Neutrophil (primary cell): ENCODE data around the gene MYMK.

Experiments used
- H3K27ac ChIP-seq: fragments of 200-600 bp; sonication (generic); 2 replicates; pipeline ENCODE4 v1.5.1; 2016; ENCODE audit warnings: mild to moderate bottlenecking, moderate library complexity
- H3K27me3 ChIP-seq: fragments of 200-600 bp; sonication (generic); 2 replicates; pipeline ENCODE4 v1.6.0; 2016; ENCODE audit warnings: mild to moderate bottlenecking
- H3K36me3 ChIP-seq: fragments of 200-600 bp; sonication (generic); 2 replicates; pipeline ENCODE4 v1.5.1; 2017
- H3K4me1 ChIP-seq, 2 experiments: fragments of 200-600 bp in 1 of 2; sonication (generic) in 1 of 2; 1 replicate in 1 of 2; 2 replicates in 1 of 2; pipeline versions ENCODE4 v1.5.1 to v1.6.1; 2013 to 2016; ENCODE audit warnings: low read depth in 1 of 2, low read length in 1 of 2, mild to moderate bottlenecking in 1 of 2, moderate library complexity in 1 of 2; ENCODE audit not compliant: control insufficient read depth in 1 of 2, insufficient read depth in 1 of 2
- H3K4me3 ChIP-seq, 2 experiments: fragments of 200-600 bp in 1 of 2; sonication (generic) in 1 of 2; 1 replicate in 1 of 2; 2 replicates in 1 of 2; pipeline ENCODE4 v1.5.1; 2013 to 2016; ENCODE audit warnings: low read depth in 1 of 2, low read length in 1 of 2, mild to moderate bottlenecking in 1 of 2, moderate library complexity in 1 of 2
- H3K9me3 ChIP-seq: fragments of 200-600 bp; sonication (generic); 2 replicates; pipeline ENCODE4 v1.5.1; 2016
- TF ChIP-seq, protein P1 (sequence below): fragments of 200-600 bp; sonication (generic); IDR thresholded peaks from 2 replicates; pipeline ENCODE4 v1.5.1; 2016; ENCODE audit warnings: antibody characterized with exemption

The MYMK gene

GRCh38 chr9:133511607-133512006 lies 13.2 kb downstream of the MYMK start:
- Histone ChIP-seq H3K27me3 (peaks cover 41% of the 10 kb centered on the region), H3K4me1 (no peaks in the 10 kb centered on the region), H3K27ac (no peak overlapping the region), H3K9me3 (no peaks in the 10 kb centered on the region), H3K4me3 (no peak overlapping the region), H3K36me3 (no peaks in the 10 kb centered on the region)
- TF ChIP-seq, protein P1, sequence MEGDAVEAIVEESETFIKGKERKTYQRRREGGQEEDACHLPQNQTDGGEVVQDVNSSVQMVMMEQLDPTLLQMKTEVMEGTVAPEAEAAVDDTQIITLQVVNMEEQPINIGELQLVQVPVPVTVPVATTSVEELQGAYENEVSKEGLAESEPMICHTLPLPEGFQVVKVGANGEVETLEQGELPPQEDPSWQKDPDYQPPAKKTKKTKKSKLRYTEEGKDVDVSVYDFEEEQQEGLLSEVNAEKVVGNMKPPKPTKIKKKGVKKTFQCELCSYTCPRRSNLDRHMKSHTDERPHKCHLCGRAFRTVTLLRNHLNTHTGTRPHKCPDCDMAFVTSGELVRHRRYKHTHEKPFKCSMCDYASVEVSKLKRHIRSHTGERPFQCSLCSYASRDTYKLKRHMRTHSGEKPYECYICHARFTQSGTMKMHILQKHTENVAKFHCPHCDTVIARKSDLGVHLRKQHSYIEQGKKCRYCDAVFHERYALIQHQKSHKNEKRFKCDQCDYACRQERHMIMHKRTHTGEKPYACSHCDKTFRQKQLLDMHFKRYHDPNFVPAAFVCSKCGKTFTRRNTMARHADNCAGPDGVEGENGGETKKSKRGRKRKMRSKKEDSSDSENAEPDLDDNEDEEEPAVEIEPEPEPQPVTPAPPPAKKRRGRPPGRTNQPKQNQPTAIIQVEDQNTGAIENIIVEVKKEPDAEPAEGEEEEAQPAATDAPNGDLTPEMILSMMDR = no peak

- TF ChIP-seq, protein P1 = no peak
- Histone ChIP-seq H3K4me3 (no peak overlapping the region), H3K27ac (no peak overlapping the region), H3K4me1 (no peaks in the 10 kb centered on the region), H3K9me3 (no peaks in the 10 kb centered on the region), H3K27me3 (peaks cover 41% of the 10 kb centered on the region), H3K36me3 (no peaks in the 10 kb centered on the region)
Observed at GRCh38 chr9:133510926-133511505, 13.7 kb downstream of the MYMK start.

DNA sequence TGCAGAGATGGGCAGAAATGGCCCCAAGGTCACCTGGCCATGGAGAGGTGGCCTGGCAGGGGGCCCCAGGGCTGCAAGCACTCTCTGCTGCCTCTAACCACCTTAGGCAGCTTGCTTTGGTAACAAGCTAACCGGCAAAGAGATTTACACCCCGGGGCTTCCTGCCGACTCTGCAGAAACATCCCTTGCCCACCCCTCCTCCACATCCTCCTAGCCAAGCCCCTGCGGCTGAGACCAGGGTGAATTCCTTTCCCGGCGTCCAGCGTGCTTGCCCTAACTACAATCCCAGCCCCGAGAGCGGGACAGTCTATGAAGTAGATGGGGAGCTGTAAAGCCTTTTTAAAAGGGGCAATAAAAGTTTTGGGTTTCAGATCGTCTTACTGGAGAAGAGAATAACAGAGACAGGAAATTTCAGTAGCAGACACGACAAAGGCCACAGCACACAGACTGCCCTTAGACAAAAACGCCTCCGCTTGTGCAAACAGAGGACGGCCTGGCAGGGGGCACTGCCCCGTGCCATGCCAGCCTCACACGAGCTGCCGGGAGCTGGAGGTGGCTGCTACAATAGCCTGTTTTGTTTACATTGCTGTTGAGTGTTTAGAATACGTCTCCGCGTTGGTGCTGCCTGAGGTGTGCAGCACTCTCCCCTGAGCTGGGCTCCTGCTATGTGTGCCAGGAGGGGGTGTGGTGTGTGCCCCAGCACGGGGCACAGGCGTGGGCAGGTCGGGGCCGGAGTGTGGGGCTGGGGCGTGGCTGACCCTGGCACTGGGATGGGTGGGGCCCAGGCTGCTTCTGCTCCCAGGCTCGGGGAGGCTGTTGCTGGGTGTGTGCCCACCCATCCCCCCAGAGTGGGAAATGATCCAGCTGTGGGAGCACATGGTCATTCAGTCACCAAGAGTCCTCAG lies 15.3 kb downstream of the MYMK start:
- Histone ChIP-seq H3K36me3 (no peaks in the 10 kb centered on the region), H3K27me3 (peaks cover 41% of the 10 kb centered on the region), H3K27ac (no peak overlapping the region), H3K4me3 (no peak overlapping the region), H3K4me1 (no peaks in the 10 kb centered on the region), H3K9me3 (no peaks in the 10 kb centered on the region)
- TF ChIP-seq, protein P1 = no peak

DNA sequence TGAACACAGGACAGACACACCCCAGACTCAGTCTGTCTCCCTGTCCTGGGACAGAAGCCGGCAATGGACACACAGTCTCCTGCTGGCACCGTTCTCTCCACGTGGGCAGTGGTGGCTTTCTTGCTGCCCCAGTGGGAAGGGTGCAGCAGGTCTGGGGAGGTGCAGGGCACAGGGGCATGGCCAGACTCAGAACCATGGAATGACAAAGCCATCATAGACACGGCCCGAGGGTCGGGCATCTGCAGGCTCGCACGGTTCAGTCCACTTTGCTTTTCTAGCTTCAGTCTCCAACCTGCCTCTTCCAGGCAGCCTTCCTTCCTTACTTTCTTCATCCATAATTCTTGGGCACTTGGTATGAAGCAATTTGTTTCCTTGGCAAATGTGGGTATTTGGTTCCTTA lies 16.7 kb downstream of the MYMK start:
- H3K9me3 ChIP-seq = no peaks in the 10 kb centered on the region
- H3K27me3 ChIP-seq = peaks cover 41% of the 10 kb centered on the region
- TF ChIP-seq, protein P1 = no peak
- H3K27ac ChIP-seq = no peak overlapping the region
- H3K4me1 ChIP-seq = no peaks in the 10 kb centered on the region
- no peaks in the 10 kb centered on the region for H3K36me3 ChIP-seq
- H3K4me3 ChIP-seq = no peak overlapping the region

DNA sequence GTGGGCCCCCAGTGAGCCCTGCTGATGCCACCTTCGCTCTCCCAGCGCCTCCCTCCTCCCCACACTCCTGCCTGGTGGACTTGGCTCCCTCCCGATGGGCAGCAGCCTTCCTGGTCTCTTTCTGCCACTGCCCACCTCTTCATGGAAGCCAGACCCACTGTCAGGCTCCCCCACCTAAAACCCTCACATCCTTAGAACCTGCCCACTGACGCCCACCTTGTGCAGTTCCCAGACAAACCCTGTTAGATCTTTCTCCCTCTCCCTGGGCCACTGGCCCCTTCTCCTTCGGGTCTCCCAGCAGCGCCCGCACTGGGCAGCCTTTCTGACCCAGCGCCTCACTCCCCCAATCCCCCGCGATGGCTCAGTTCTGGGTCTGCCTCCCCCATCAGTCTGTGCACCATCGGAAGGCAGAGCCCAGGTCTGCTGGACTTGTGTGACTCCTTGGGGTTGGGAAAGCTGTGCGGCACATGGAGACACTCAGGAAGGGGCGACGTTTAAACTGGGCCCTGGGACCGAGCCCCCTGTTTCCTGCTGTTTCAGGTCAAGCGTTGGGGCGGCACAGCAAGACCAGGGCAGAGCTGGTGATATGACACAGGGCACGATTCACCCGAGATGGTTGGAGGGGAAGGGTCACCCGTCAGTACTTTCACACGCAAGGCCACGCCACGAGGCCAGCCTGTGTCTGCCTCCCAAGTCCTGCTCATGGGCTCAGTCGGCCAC lies 17.4 kb downstream of the MYMK start:
- Histone ChIP-seq H3K27ac (no peak overlapping the region), H3K4me3 (no peak overlapping the region), H3K9me3 (no peaks in the 10 kb centered on the region), H3K4me1 (no peaks in the 10 kb centered on the region), H3K36me3 (no peaks in the 10 kb centered on the region), H3K27me3 (peaks cover 41% of the 10 kb centered on the region)
- TF ChIP-seq, protein P1 = no peak
